ENCODE data around the gene PCNA.

- TF ChIP-seq CTCF (IDR thresholded peaks at IDR 0.05; ENCODE audit: insufficient read depth, low read length, poor library complexity, severe bottlenecking) (no peak), EZH2phosphoT487 (conservative IDR thresholded peaks at IDR 0.05; ENCODE audit: low read length) (no peak)
Measured at GRCh38 chr20:5131502-5131901, 11.7 kb upstream of the PCNA start.
